PC-9 (cell line): ENCODE data around the gene DNAJC7. TPM values are rescaled to one million over a fixed set of nuclear protein-coding genes. Genes with fewer than 3 reads are reported as not detected.

Experiments
- BruUV-seq: library from RNA; stranded (reverse); fragments of 400-500 nt; replicated peaks from 2 replicates; lab custom pipeline; 2021; lab: Mats Ljungman, UMichigan
- CTCF ChIA-PET: fragments of 300-600 bp; sonication (Branson Sonifier 250); formaldehyde crosslinking; loops from one replicate; lab custom pipeline; 2022; ENCODE audit warnings: antibody characterized with exemption; lab: Charles Lee
- POLR2A ChIA-PET: fragments of 300-600 bp; sonication (Branson Sonifier 250); formaldehyde crosslinking; loops from one replicate; lab custom pipeline; 2022; ENCODE audit warnings: antibody characterized with exemption; ENCODE audit not compliant: unreplicated experiment; lab: Charles Lee
- DNase-seq, 2 experiments: peaks; one replicate each; pipeline versions ENCODE4 v3.0.0 to v3.0.0-alpha.2; 2015 to 2022; ENCODE audit warnings: mixed read lengths in 1 of 2
- H2AFZ ChIP-seq: fragments of 200-600 bp; sonication (generic); 2 replicates; pipeline ENCODE4 v1.8.1; 2017; ENCODE audit warnings: antibody characterized with exemption
- H3F3A ChIP-seq: fragments of 200-600 bp; sonication (generic); 2 replicates; pipeline ENCODE4 v1.8.1; 2017; ENCODE audit warnings: antibody characterized with exemption, mild to moderate bottlenecking, low read depth; ENCODE audit not compliant: insufficient read depth
- H3K27ac ChIP-seq: fragments of 200-600 bp; sonication (generic); 2 replicates; pipeline ENCODE4 v1.6.1; 2016; ENCODE audit warnings: mixed run types
- H3K27me3 ChIP-seq: fragments of 200-600 bp; sonication (generic); 2 replicates; pipeline ENCODE4 v1.6.1; 2016; ENCODE audit warnings: low read depth, mixed run types; ENCODE audit not compliant: insufficient read depth
- H3K36me3 ChIP-seq: fragments of 200-600 bp; sonication (generic); 2 replicates; pipeline ENCODE4 v1.6.1; 2016; ENCODE audit warnings: low read depth, mixed run types
- H3K4me1 ChIP-seq: fragments of 200-600 bp; sonication (generic); replicated peaks from 2 replicates; pipeline ENCODE4 v1.6.1; 2016; ENCODE audit warnings: mixed run types; ENCODE audit not compliant: insufficient read depth
- H3K4me2 ChIP-seq: fragments of 200-600 bp; sonication (generic); 2 replicates; pipeline ENCODE4 v1.6.1; 2017; ENCODE audit warnings: mixed run types
- H3K4me3 ChIP-seq: fragments of 200-600 bp; sonication (generic); 2 replicates; pipeline ENCODE4 v1.6.1; 2016; ENCODE audit warnings: mixed run types
- H3K79me2 ChIP-seq: fragments of 200-600 bp; sonication (generic); 2 replicates; pipeline ENCODE4 v1.6.1; 2017; ENCODE audit warnings: low read depth, mixed run types
- H3K9me2 ChIP-seq: fragments of 200-600 bp; sonication (generic); 2 replicates; pipeline ENCODE4 v1.8.1; 2017; ENCODE audit warnings: mild to moderate bottlenecking; ENCODE audit not compliant: insufficient read depth
- H3K9me3 ChIP-seq: fragments of 200-600 bp; sonication (generic); 2 replicates; pipeline ENCODE4 v1.8.1; 2016; ENCODE audit warnings: low read depth; ENCODE audit not compliant: insufficient read depth
- H4K20me1 ChIP-seq: fragments of 200-600 bp; sonication (generic); 2 replicates; pipeline ENCODE4 v1.8.1; 2017; ENCODE audit not compliant: insufficient read depth
- EZH2 ChIP-seq: fragments of 200-600 bp; sonication (generic); IDR thresholded peaks from 2 replicates; pipeline ENCODE4 v1.8.0; 2017; ENCODE audit warnings: antibody characterized with exemption, low read depth
- intact Hi-C: fragments of 100-400 bp; cut with micrococcal nuclease; formaldehyde crosslinking; loops from one replicate; pipeline ENCODE4 v1.10.0; 2022; ENCODE audit not compliant: unreplicated experiment
- total RNA-seq: library from RNA; stranded (reverse); gene quantifications from 2 replicates; pipeline ENCODE4 v1.2.3, GENCODE V29; 2021
- TF ChIP-seq, protein P1 (sequence below): fragments of 200-600 bp; sonication (generic); conservative IDR thresholded peaks from 2 replicates; pipeline ENCODE4 v1.6.1; 2017; ENCODE audit warnings: mixed run types, antibody characterized with exemption, mild to moderate bottlenecking, moderate library complexity

Gene DNAJC7
- total RNA-seq, 1 experiment from 2014 or later: 96.1 TPM

DNA sequence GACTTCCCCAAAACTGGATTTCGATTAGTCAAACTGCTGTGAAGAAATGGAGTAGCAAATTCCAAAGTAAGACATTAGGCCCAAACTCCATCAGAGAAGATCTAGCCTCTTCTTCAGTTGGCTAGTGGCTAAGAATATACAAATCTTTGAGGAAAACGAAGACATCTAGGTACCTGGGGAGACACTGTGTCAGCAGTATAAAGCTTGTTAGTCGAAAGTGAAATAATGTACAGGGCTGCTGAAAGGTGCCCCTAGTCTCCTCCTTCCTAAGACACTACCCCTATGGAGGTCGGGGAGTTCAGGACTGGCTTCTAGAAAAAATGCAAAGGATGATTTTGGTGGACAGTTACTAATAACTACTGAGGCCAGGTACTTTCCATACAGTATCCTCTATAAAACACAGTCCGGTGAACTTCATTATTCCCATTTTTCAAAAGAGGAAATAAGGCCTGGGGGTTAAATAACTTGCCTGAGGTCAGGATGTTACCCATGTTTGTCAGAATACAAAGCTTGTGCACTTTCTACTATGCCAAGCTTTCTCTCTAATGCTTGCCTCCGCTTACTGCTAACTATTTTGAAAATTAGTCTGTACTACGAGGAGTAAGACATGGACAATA is 15.0 kb downstream of the DNAJC7 start:
- H4K20me1 ChIP-seq: peaks cover 71% of the 10 kb centered on the region
- no peak overlapping the region for H3K27ac ChIP-seq
- H3K36me3 ChIP-seq: peaks cover 18% of the 10 kb centered on the region
- H3K4me1 ChIP-seq: no peaks in the 10 kb centered on the region
- BruUV-seq: no TSS peak
- no peak overlapping the region for H3K4me2 ChIP-seq
- ChIA-PET CTCF (interaction anchor here (0.6 kb wide), 1 partner anchor 18 kb away, joined by 6 read pairs; the partner anchor contains the start of gene NKIRAS2), POLR2A (no interaction called here)
- intact Hi-C loops: no loop called here
- no peaks in the 10 kb centered on the region for H3K27me3 ChIP-seq
- no peak overlapping the region for H2AFZ ChIP-seq
- no peak for DNase-seq
- no peak overlapping the region for H3K4me3 ChIP-seq
- TF ChIP-seq, protein P1, sequence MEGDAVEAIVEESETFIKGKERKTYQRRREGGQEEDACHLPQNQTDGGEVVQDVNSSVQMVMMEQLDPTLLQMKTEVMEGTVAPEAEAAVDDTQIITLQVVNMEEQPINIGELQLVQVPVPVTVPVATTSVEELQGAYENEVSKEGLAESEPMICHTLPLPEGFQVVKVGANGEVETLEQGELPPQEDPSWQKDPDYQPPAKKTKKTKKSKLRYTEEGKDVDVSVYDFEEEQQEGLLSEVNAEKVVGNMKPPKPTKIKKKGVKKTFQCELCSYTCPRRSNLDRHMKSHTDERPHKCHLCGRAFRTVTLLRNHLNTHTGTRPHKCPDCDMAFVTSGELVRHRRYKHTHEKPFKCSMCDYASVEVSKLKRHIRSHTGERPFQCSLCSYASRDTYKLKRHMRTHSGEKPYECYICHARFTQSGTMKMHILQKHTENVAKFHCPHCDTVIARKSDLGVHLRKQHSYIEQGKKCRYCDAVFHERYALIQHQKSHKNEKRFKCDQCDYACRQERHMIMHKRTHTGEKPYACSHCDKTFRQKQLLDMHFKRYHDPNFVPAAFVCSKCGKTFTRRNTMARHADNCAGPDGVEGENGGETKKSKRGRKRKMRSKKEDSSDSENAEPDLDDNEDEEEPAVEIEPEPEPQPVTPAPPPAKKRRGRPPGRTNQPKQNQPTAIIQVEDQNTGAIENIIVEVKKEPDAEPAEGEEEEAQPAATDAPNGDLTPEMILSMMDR: no peak
- no peak for TF ChIP-seq EZH2
- H3K9me3 ChIP-seq: no peaks in the 10 kb centered on the region
- no peaks in the 10 kb centered on the region for H3K9me2 ChIP-seq
- peaks cover 60% of the 10 kb centered on the region for H3K79me2 ChIP-seq
- H3F3A ChIP-seq: peaks cover 4% of the 10 kb centered on the region; the same call in 1 of the 2 replicates

GRCh38 chr17:42001729-42002128 is 15.5 kb downstream of the DNAJC7 start:
- DNase-seq: no peak
- H3K4me2 ChIP-seq: no peak overlapping the region
- no peaks in the 10 kb centered on the region for H3K27me3 ChIP-seq
- peaks cover 69% of the 10 kb centered on the region for H4K20me1 ChIP-seq
- H3K36me3 ChIP-seq: peaks cover 18% of the 10 kb centered on the region
- H3K79me2 ChIP-seq: peaks cover 55% of the 10 kb centered on the region
- no peak overlapping the region for H3K27ac ChIP-seq
- intact Hi-C loops: no loop called here
- no peaks in the 10 kb centered on the region for H3K9me3 ChIP-seq
- CTCF ChIA-PET: no interaction called here
- no peaks in the 10 kb centered on the region for H3K9me2 ChIP-seq
- no peaks in the 10 kb centered on the region for H3K4me1 ChIP-seq
- peaks cover 7% of the 10 kb centered on the region; the same call in 1 of the 2 replicates for H3F3A ChIP-seq
- no peak overlapping the region for H2AFZ ChIP-seq
- no TSS peak for BruUV-seq
- POLR2A ChIA-PET: no interaction called here
- H3K4me3 ChIP-seq: no peak overlapping the region
- no peak for TF ChIP-seq EZH2
- TF ChIP-seq, protein P1: no peak

- H3K4me1 ChIP-seq: no peaks in the 10 kb centered on the region
- TF ChIP-seq EZH2: no peak
- TF ChIP-seq, protein P1: no peak
- H3K9me2 ChIP-seq: no peaks in the 10 kb centered on the region
- peaks cover 13% of the 10 kb centered on the region; the same call in 1 of the 2 replicates for H3F3A ChIP-seq
- no peaks in the 10 kb centered on the region for H3K27me3 ChIP-seq
- intact Hi-C loops: no loop called here
- no peak for DNase-seq
- no peak overlapping the region for H3K4me2 ChIP-seq
- H3K36me3 ChIP-seq: peaks cover 21% of the 10 kb centered on the region
- POLR2A ChIA-PET: interaction anchor here (0.6 to 1.0 kb wide), 2 partner anchors 17 to 20 kb away, joined by 3 to 4 read pairs; no protein-coding TSS in a partner anchor
- no peak overlapping the region for H3K27ac ChIP-seq
- no TSS peak for BruUV-seq
- no peak overlapping the region for H3K4me3 ChIP-seq
- peaks cover 45% of the 10 kb centered on the region for H3K79me2 ChIP-seq
- H2AFZ ChIP-seq: no peak overlapping the region
- H3K9me3 ChIP-seq: no peaks in the 10 kb centered on the region
- CTCF ChIA-PET: no interaction called here
- H4K20me1 ChIP-seq: peaks cover 63% of the 10 kb centered on the region
Observed at GRCh38 chr17:42000413-42001133, 16.7 kb downstream of the DNAJC7 start.
